ENCODE data around the gene TRAF6. TPM values are rescaled to one million over a fixed set of nuclear protein-coding genes. Genes with fewer than 3 reads are reported as not detected.
"Not testable (repeated sequence)": the region's sequence is repeated elsewhere in the genome, so short reads cannot be mapped to it uniquely, and the experiment has no call there.

TRAF6 gene
- total RNA-seq, 1 donor from 2014 or later = 10.9 TPM

DNA sequence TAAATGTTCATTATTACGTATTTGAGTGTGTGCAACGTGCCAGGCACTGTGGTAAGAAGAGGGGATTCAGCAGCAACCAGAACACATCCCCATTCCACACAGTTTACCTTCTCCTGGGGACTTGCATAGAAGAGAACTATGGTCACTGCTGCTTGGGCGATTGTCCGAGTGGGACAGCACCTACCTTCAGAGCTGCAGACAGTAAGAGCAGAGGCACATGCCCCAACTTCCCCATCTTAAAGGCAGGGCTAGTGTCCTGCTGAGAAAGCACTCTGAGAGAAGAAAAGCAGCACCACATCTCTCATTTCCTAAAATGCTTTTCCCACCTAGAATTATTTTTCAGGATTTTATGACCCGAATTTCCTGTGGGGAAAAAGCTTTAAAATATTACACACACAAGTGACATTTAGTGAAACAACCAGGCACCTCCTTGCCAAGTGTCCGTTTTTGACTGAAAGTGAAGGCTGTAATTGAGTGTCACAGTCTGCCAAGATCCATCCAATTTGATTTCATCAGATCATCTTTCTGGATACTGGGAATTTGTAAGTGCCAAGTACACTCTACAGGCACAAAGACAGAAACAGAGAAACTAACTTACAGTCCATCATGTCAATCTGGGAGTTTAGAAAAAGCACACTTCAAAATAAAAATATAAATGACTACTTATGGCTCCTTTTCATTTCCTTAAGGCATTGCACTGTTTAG lies 24.6 kb downstream of the TRAF6 start:
- Mint-ChIP-seq H3K9me3 (no peaks in the 10 kb centered on the region), H3K4me3 (no peak overlapping the region), H3K27ac (no peak overlapping the region), H3K4me1 (peaks cover 17% of the 10 kb centered on the region), H3K27me3 (no peaks in the 10 kb centered on the region), H3K36me3 (ENCODE audit: low read depth) (peaks cover 50% of the 10 kb centered on the region)
- intact Hi-C loops (cut with micrococcal nuclease) = no loop called here
- DNase-seq = no peak

GRCh38 chr11:36483042-36483441 lies 27.0 kb downstream of the TRAF6 start:
- intact Hi-C loops (cut with micrococcal nuclease); H3K4me3 Mint-ChIP-seq; H3K27me3 Mint-ChIP-seq; DNase-seq; H3K9me3 Mint-ChIP-seq; H3K4me1 Mint-ChIP-seq; H3K27ac Mint-ChIP-seq: not testable (repeated sequence)
- peaks cover 32% of the 10 kb centered on the region for H3K36me3 Mint-ChIP-seq (ENCODE audit: low read depth)

DNA sequence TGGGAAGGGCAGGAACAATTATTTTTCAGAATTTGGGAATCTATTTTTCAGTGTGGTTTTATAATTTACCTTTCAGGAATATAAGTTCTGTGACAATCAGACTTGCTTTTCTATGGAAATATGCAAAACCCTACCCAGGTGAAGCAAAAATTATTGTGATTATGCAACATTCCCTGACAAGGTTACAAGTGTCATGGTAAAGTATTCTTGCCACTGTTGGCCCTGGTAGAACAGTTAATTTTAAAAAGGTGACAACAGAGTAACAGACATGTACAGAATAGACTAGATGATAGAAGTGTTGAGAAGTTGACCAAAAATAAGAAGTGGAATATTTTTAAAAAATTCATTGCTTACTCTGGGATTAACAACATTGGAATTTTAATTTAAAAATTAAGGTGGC lies 29.2 kb downstream of the TRAF6 start:
- H3K27me3 Mint-ChIP-seq = no peaks in the 10 kb centered on the region
- intact Hi-C loops (cut with micrococcal nuclease) = no loop called here
- H3K4me1 Mint-ChIP-seq = peaks cover 10% of the 10 kb centered on the region

GRCh38 chr11:36478700-36479329 lies 31.3 kb downstream of the TRAF6 start:
- Mint-ChIP-seq H3K27ac (no peak overlapping the region), H3K9me3 (no peaks in the 10 kb centered on the region), H3K4me3 (no peak overlapping the region), H3K36me3 (ENCODE audit: low read depth) (peaks cover 12% of the 10 kb centered on the region), H3K27me3 (no peaks in the 10 kb centered on the region), H3K4me1 (peaks cover 10% of the 10 kb centered on the region)
- intact Hi-C loops (cut with micrococcal nuclease) = loop anchor here (1.0 to 5.0 kb wide), 4 partner anchors 102 to 187 kb away; no protein-coding TSS in a partner anchor
- DNase-seq = peak; percentile 82

More for the DNA sequence above, 29.2 kb downstream of the TRAF6 start:
- no peak for DNase-seq
- Mint-ChIP-seq H3K9me3 (no peaks in the 10 kb centered on the region), H3K27ac (no peak overlapping the region), H3K36me3 (ENCODE audit: low read depth) (peaks cover 25% of the 10 kb centered on the region), H3K4me3 (no peak overlapping the region)

- no peak for DNase-seq
- intact Hi-C loops (cut with micrococcal nuclease) = loop anchor here (5.0 kb wide), 1 partner anchor 98 kb away; no protein-coding TSS in a partner anchor
- H3K9me3 Mint-ChIP-seq = no peaks in the 10 kb centered on the region
- H3K4me1 Mint-ChIP-seq = peaks cover 6% of the 10 kb centered on the region
- H3K27ac Mint-ChIP-seq = no peak overlapping the region
- H3K27me3 Mint-ChIP-seq = no peaks in the 10 kb centered on the region
- no peak overlapping the region for H3K4me3 Mint-ChIP-seq
- H3K36me3 Mint-ChIP-seq (ENCODE audit: low read depth) = peaks cover 4% of the 10 kb centered on the region
Measured at GRCh38 chr11:36475192-36475591, 34.9 kb downstream of the TRAF6 start.

DNA sequence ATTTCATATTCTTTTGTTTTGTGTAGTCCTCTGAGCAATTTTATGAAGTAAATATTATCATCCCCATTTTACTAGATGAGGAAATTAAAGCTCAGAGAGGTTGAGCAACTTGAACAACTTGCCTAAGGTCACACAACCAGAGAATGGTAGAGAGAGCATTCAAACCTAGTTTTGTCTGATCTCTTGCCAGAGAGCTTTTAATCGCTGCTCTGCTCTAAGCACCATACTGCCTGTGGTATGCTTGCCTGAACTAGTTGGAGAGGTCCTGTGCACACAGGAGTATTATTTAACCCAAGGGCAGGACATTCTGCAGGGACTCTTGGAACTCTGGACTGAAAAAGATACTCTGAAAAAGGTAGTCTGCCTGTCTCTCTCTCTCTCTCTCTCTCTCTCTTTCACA lies 38.5 kb downstream of the TRAF6 start:
- no peak overlapping the region for H3K4me3 Mint-ChIP-seq
- intact Hi-C loops (cut with micrococcal nuclease) = no loop called here
- DNase-seq = no peak
- no peaks in the 10 kb centered on the region for H3K9me3 Mint-ChIP-seq
- no peak overlapping the region for H3K27ac Mint-ChIP-seq
- peaks cover 4% of the 10 kb centered on the region for H3K4me1 Mint-ChIP-seq
- H3K36me3 Mint-ChIP-seq (ENCODE audit: low read depth) = peaks cover 14% of the 10 kb centered on the region
- no peaks in the 10 kb centered on the region for H3K27me3 Mint-ChIP-seq

DNA sequence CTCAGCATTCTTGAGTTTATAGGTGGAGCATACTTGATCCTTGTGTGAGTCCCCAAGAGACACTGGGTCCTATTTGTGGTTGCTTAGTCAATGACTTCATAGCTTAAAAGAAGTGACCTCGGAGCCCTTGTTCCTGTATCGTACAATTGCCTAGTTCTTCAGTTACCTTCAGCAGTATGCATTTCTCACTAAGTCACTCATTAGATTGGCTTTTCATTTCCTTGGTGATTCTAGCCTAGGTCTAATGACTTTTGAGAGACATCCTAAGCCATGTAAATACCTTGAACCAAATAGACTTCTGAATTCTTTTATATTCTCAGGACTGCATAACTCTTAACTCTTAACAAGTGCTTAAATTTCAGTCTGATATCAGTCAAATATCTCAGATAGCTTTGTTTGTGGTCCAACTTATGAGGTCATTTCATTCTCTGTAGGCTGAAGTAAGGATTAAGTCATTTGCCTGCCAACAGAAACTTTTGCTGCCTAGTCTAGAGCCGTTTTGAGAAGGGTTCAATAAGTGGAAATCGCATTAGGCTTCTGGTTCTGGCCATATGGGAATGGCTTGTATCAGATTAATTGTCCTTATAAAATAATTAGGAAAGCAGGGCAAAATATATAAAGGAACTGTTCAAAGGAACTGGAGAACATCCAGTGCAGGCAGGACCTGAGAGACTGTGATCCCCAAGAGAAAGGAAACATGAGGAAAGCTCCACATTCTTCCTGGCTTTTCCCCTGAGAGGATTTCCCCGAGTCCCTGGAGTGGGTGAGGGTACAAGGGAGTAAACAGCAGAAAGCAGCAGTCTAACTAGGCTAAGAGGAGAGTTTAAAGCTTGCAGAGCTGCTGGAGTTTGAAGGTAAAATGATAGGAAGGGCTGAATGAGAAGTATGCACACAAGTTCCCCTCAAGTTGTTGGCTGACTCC lies 39.9 kb downstream of the TRAF6 start:
- DNase-seq = no peak
- H3K4me1 Mint-ChIP-seq = peaks cover 2% of the 10 kb centered on the region
- H3K9me3 Mint-ChIP-seq = no peaks in the 10 kb centered on the region
- H3K27ac Mint-ChIP-seq = no peak overlapping the region
- H3K27me3 Mint-ChIP-seq = no peaks in the 10 kb centered on the region
- H3K4me3 Mint-ChIP-seq = no peak overlapping the region
- H3K36me3 Mint-ChIP-seq (ENCODE audit: low read depth) = peaks cover 19% of the 10 kb centered on the region
- intact Hi-C loops (cut with micrococcal nuclease) = no loop called here

- intact Hi-C loops (cut with micrococcal nuclease) = no loop called here
- no peak overlapping the region for H3K4me3 Mint-ChIP-seq
- H3K36me3 Mint-ChIP-seq (ENCODE audit: low read depth) = peaks cover 20% of the 10 kb centered on the region
- no peak overlapping the region for H3K27ac Mint-ChIP-seq
- no peaks in the 10 kb centered on the region for H3K27me3 Mint-ChIP-seq
- peaks cover 2% of the 10 kb centered on the region for H3K4me1 Mint-ChIP-seq
- H3K9me3 Mint-ChIP-seq = no peaks in the 10 kb centered on the region
- DNase-seq = peak; percentile 70
Measured at GRCh38 chr11:36469063-36469462, 41.0 kb downstream of the TRAF6 start.

DNA sequence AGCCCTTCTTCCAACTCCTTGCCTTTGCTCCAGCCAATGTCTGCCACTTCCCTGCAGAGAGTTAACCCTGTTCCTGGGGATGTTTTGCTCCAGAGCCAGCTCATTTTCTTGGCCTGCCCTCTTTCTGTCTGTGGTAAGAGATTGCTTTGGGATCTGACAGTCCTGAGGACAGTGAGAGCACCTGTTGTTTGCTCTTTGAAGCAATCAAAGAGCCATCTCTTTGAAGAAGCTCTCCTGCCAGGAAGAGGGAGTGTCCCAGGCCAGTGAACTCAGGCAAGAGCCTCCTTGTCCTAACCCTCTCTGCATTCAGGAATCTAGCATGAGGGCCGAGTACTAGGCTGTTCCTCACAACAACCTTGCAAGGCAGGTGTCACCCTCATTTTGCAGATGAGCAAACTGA lies 42.2 kb downstream of the TRAF6 start:
- no peak for DNase-seq
- H3K27me3 Mint-ChIP-seq = no peaks in the 10 kb centered on the region
- H3K4me3 Mint-ChIP-seq = no peak overlapping the region
- H3K27ac Mint-ChIP-seq = no peak overlapping the region
- peaks cover 2% of the 10 kb centered on the region for H3K4me1 Mint-ChIP-seq
- intact Hi-C loops (cut with micrococcal nuclease) = no loop called here
- H3K36me3 Mint-ChIP-seq (ENCODE audit: low read depth) = peaks cover 24% of the 10 kb centered on the region
- no peaks in the 10 kb centered on the region for H3K9me3 Mint-ChIP-seq

DNA sequence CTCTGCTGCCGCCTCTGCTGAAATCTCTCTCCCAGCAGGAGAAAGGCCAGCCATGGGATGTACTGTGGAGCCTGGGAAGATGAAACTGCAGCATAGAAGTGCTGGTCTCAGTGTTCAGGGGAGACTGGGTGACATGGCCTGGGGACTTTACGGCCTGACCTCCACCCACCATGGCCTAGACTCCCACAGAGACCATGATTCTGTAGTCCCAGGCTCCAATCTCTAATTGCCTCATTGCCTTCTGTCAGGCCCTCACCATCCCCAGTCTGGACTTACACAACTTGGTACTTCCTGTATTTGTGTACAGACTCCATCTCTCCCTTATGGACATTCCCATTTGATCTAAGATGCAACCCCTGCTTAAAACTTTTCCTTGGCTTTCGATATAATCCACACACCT lies 43.1 kb downstream of the TRAF6 start:
- H3K4me1 Mint-ChIP-seq = peaks cover 2% of the 10 kb centered on the region
- H3K27ac Mint-ChIP-seq = no peak overlapping the region
- H3K27me3 Mint-ChIP-seq = no peaks in the 10 kb centered on the region
- intact Hi-C loops (cut with micrococcal nuclease) = no loop called here
- no peak for DNase-seq
- no peak overlapping the region for H3K4me3 Mint-ChIP-seq
- H3K9me3 Mint-ChIP-seq = no peaks in the 10 kb centered on the region
- H3K36me3 Mint-ChIP-seq (ENCODE audit: low read depth) = peaks cover 25% of the 10 kb centered on the region

- no peaks in the 10 kb centered on the region for H3K27me3 Mint-ChIP-seq
- H3K27ac Mint-ChIP-seq = no peak overlapping the region
- H3K4me1 Mint-ChIP-seq = peaks cover 2% of the 10 kb centered on the region
- DNase-seq = no peak
- H3K36me3 Mint-ChIP-seq (ENCODE audit: low read depth) = peaks cover 25% of the 10 kb centered on the region
- no peaks in the 10 kb centered on the region for H3K9me3 Mint-ChIP-seq
- H3K4me3 Mint-ChIP-seq = no peak overlapping the region
- intact Hi-C loops (cut with micrococcal nuclease) = no loop called here
Measured at GRCh38 chr11:36465449-36466163, 44.5 kb downstream of the TRAF6 start.

GRCh38 chr11:36464720-36465119 lies 45.4 kb downstream of the TRAF6 start:
- no peak overlapping the region for H3K4me3 Mint-ChIP-seq
- DNase-seq = no peak
- H3K9me3 Mint-ChIP-seq = no peaks in the 10 kb centered on the region
- no peaks in the 10 kb centered on the region for H3K27me3 Mint-ChIP-seq
- peaks cover 28% of the 10 kb centered on the region for H3K36me3 Mint-ChIP-seq (ENCODE audit: low read depth)
- no peak overlapping the region for H3K27ac Mint-ChIP-seq
- intact Hi-C loops (cut with micrococcal nuclease) = no loop called here
- H3K4me1 Mint-ChIP-seq = peaks cover 6% of the 10 kb centered on the region

GRCh38 chr11:36463781-36464180 lies 46.3 kb downstream of the TRAF6 start:
- no peaks in the 10 kb centered on the region for H3K9me3 Mint-ChIP-seq
- no peak overlapping the region for H3K4me3 Mint-ChIP-seq
- no peak overlapping the region for H3K27ac Mint-ChIP-seq
- H3K36me3 Mint-ChIP-seq (ENCODE audit: low read depth) = peaks cover 26% of the 10 kb centered on the region
- intact Hi-C loops (cut with micrococcal nuclease) = no loop called here
- no peaks in the 10 kb centered on the region for H3K27me3 Mint-ChIP-seq
- H3K4me1 Mint-ChIP-seq = peaks cover 4% of the 10 kb centered on the region
- no peak for DNase-seq
